Lower leg skin (tissue), 3 donors: ENCODE results near the gene ARHGAP40.

Source experiments
- POLR2A ChIP-seq, 2 donors: fragments of 450-650 bp; IDR thresholded peaks; one replicate each; pipeline ENCODE4 v1.6.1; 2016 to 2017; ENCODE audit warnings: antibody characterized with exemption in 2 of 2, mild to moderate bottlenecking in 1 of 2, moderate library complexity in 1 of 2
- TF ChIP-seq, protein P1 (sequence below), 3 donors: fragments of 450-650 bp; IDR thresholded peaks; one replicate each; pipeline ENCODE4 v1.5.1; 2016; ENCODE audit warnings: antibody characterized with exemption in 3 of 3, mild to moderate bottlenecking in 3 of 3, moderate library complexity in 2 of 3

DNA sequence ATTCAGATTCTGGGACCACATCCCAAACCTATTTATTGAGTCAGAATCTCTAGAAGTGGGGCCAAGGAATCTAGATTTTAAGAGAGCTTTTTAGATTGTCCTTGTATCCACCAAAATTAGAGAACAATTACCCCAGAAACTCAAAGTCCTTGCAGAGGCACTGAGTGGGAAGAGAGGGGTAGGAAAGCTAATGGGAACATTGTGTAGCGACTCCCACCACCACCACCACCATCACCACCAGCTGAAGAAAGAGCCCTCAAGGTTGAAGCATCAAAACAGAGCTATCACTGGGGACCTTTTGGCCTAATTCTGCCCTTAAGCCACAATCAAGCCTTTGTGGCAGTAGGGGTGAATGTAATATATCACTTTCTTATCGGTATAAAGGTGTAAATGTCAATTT is 83.7 kb downstream of the ARHGAP40 start:
- TF ChIP-seq POLR2A (IDR thresholded peaks at IDR 0.05), result no peak
- TF ChIP-seq, protein P1, sequence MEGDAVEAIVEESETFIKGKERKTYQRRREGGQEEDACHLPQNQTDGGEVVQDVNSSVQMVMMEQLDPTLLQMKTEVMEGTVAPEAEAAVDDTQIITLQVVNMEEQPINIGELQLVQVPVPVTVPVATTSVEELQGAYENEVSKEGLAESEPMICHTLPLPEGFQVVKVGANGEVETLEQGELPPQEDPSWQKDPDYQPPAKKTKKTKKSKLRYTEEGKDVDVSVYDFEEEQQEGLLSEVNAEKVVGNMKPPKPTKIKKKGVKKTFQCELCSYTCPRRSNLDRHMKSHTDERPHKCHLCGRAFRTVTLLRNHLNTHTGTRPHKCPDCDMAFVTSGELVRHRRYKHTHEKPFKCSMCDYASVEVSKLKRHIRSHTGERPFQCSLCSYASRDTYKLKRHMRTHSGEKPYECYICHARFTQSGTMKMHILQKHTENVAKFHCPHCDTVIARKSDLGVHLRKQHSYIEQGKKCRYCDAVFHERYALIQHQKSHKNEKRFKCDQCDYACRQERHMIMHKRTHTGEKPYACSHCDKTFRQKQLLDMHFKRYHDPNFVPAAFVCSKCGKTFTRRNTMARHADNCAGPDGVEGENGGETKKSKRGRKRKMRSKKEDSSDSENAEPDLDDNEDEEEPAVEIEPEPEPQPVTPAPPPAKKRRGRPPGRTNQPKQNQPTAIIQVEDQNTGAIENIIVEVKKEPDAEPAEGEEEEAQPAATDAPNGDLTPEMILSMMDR (IDR thresholded peaks at IDR 0.05), result no peak
